ENCODE results near the gene PDE4B. TPM values are rescaled to one million over a fixed set of nuclear protein-coding genes. Genes with fewer than 3 reads are reported as not detected.

Gene PDE4B
- total RNA-seq, 1 experiment from 2014 or later, result 1.4 TPM

DNA sequence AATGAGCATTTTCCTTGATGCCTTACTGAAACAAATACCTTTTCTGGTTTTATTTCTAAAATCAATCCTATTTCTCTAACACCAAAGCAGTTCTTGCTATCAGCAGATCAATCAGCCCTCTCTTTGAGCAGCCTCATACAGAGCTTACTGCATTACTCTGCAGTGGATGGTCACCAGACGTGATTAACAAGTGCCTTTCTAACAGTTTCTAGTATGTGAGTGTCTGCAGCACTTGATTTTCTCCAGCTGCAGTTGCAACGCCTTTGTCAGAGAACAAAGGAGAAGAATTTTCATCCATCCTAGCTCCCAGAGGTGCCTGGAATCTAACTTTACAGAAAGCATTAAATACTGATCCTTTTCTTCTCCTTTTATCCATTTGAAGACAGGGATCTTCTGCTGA is 563.9 kb downstream of the PDE4B start:
- H3K9ac ChIP-seq (ENCODE audit: low read length), result no peak overlapping the region
- DNase-seq, result no peak
- H3K9me2 ChIP-seq (replicated peaks; ENCODE audit: low read length), result no peaks in the 10 kb centered on the region
- H3K9me3 ChIP-seq (ENCODE audit: low read length), result no peaks in the 10 kb centered on the region
- no peaks in the 10 kb centered on the region for H3F3A ChIP-seq (ENCODE audit: low read length, unreplicated experiment)
- BruUV-seq (replicated peaks), result no TSS peak
- TF ChIP-seq EZH2 (IDR thresholded peaks at IDR 0.05; ENCODE audit: low read length, unreplicated experiment), result no peak
- no peak for TF ChIP-seq EZH2phosphoT487 (IDR thresholded peaks at IDR 0.05; ENCODE audit: borderline replicate concordance, low read length)
- TF ChIP-seq, protein P1, sequence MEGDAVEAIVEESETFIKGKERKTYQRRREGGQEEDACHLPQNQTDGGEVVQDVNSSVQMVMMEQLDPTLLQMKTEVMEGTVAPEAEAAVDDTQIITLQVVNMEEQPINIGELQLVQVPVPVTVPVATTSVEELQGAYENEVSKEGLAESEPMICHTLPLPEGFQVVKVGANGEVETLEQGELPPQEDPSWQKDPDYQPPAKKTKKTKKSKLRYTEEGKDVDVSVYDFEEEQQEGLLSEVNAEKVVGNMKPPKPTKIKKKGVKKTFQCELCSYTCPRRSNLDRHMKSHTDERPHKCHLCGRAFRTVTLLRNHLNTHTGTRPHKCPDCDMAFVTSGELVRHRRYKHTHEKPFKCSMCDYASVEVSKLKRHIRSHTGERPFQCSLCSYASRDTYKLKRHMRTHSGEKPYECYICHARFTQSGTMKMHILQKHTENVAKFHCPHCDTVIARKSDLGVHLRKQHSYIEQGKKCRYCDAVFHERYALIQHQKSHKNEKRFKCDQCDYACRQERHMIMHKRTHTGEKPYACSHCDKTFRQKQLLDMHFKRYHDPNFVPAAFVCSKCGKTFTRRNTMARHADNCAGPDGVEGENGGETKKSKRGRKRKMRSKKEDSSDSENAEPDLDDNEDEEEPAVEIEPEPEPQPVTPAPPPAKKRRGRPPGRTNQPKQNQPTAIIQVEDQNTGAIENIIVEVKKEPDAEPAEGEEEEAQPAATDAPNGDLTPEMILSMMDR (conservative IDR thresholded peaks at IDR 0.05; ENCODE audit: low read depth, low read length), result no peak
- H3K4me2 ChIP-seq (ENCODE audit: low read length), result no peak overlapping the region
- CTCF ChIA-PET, result no interaction called here
- H3K27me3 ChIP-seq (ENCODE audit: low read length), result no peaks in the 10 kb centered on the region
- no peak for ATAC-seq
- no peaks in the 10 kb centered on the region for H3K36me3 ChIP-seq (ENCODE audit: low read depth, low read length)
- H3K4me1 ChIP-seq (ENCODE audit: insufficient read depth, low read length), result no peaks in the 10 kb centered on the region
- intact Hi-C loops (cut with micrococcal nuclease), result no loop called here
- no peak overlapping the region for H3K4me3 ChIP-seq (ENCODE audit: low read length)
- H2AFZ ChIP-seq (ENCODE audit: low read length), result no peak overlapping the region
- H4K20me1 ChIP-seq (ENCODE audit: low read length), result no peaks in the 10 kb centered on the region
- no peaks in the 10 kb centered on the region for H3K79me2 ChIP-seq (ENCODE audit: low read length)
- POLR2A ChIA-PET (ENCODE audit: unreplicated experiment), result no interaction called here
- H3K27ac ChIP-seq (ENCODE audit: low read length), result no peak overlapping the region

DNA sequence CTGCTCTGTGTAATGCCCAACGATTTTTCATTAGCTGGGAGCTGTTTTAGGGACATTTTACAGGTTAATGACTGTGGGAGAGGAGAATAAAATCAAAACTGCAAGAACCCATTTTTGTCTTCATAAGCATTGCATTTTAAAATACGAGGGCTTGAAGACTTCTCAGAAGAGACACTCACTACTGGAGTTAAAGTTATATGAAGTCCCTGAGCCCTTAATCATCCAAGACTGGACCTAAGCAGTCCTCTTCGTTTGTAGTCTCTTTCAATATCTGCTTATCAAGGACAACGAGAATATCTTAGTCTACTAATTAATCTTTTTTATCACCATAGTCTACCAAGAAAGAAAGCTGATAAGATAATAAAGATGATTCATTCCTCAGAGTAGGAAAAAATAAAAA is 564.3 kb downstream of the PDE4B start:
- TF ChIP-seq, protein P1 (conservative IDR thresholded peaks at IDR 0.05; ENCODE audit: low read depth, low read length), result no peak
- TF ChIP-seq EZH2phosphoT487 (IDR thresholded peaks at IDR 0.05; ENCODE audit: borderline replicate concordance, low read length) (no peak), EZH2 (IDR thresholded peaks at IDR 0.05; ENCODE audit: low read length, unreplicated experiment) (no peak)
- Histone ChIP-seq H3K4me3 (ENCODE audit: low read length) (no peak overlapping the region), H3K4me2 (ENCODE audit: low read length) (no peak overlapping the region), H2AFZ (ENCODE audit: low read length) (no peak overlapping the region), H3K27ac (ENCODE audit: low read length) (no peak overlapping the region), H3K79me2 (ENCODE audit: low read length) (no peaks in the 10 kb centered on the region), H3K9me2 (replicated peaks; ENCODE audit: low read length) (no peaks in the 10 kb centered on the region), H4K20me1 (ENCODE audit: low read length) (no peaks in the 10 kb centered on the region), H3K9ac (ENCODE audit: low read length) (no peak overlapping the region), H3F3A (ENCODE audit: low read length, unreplicated experiment) (no peaks in the 10 kb centered on the region), H3K9me3 (ENCODE audit: low read length) (no peaks in the 10 kb centered on the region), H3K4me1 (ENCODE audit: insufficient read depth, low read length) (no peaks in the 10 kb centered on the region), H3K27me3 (ENCODE audit: low read length) (no peaks in the 10 kb centered on the region), H3K36me3 (ENCODE audit: low read depth, low read length) (no peaks in the 10 kb centered on the region)
- ATAC-seq, result no peak
- intact Hi-C loops (cut with micrococcal nuclease), result no loop called here
- POLR2A ChIA-PET (ENCODE audit: unreplicated experiment), result no interaction called here
- no TSS peak for BruUV-seq (replicated peaks)
- no peak for DNase-seq
- CTCF ChIA-PET, result no interaction called here

DNA sequence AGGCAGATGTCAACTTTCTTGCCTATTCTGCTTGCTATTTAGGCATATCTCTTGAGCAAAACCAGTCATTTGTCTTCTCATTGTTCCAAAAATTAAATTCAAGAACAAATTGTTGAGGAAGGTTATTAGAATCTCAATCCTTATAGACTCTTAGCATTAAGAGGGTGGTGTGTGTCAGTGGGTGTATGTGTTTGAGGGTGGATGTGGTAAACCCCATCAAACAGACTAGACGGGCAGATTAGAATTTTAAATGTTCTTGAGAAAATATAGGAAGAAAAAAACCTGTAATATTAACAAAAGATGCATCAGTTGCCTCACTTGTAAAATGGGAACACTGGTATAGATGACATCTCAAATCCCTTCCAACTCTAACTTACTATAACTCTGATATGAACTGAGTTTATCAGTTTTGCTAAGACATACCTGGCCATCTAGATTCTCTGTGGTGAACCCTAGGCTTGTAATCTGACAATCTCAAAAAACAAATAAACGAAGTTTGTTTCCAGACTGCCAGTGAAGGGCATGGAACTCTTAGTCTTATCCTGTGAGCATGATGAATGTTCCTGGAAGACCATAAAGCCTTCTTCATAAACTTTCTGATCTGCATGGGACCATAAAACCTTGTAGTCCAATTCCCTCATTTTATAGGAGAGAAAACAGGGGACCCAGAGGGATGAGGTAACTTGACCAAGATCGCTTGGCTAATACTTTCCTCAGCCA is 564.9 kb downstream of the PDE4B start:
- Histone ChIP-seq H3K4me3 (ENCODE audit: low read length) (no peak overlapping the region), H3K9me2 (replicated peaks; ENCODE audit: low read length) (no peaks in the 10 kb centered on the region), H3F3A (ENCODE audit: low read length, unreplicated experiment) (no peaks in the 10 kb centered on the region), H3K9me3 (ENCODE audit: low read length) (no peaks in the 10 kb centered on the region), H3K9ac (ENCODE audit: low read length) (no peak overlapping the region), H3K4me1 (ENCODE audit: insufficient read depth, low read length) (no peaks in the 10 kb centered on the region), H3K4me2 (ENCODE audit: low read length) (no peak overlapping the region), H3K36me3 (ENCODE audit: low read depth, low read length) (no peaks in the 10 kb centered on the region), H3K27ac (ENCODE audit: low read length) (no peak overlapping the region), H3K27me3 (ENCODE audit: low read length) (no peaks in the 10 kb centered on the region), H4K20me1 (ENCODE audit: low read length) (no peaks in the 10 kb centered on the region), H3K79me2 (ENCODE audit: low read length) (no peaks in the 10 kb centered on the region), H2AFZ (ENCODE audit: low read length) (no peak overlapping the region)
- no peak for ATAC-seq
- BruUV-seq (replicated peaks), result no TSS peak
- intact Hi-C loops (cut with micrococcal nuclease), result no loop called here
- TF ChIP-seq EZH2phosphoT487 (IDR thresholded peaks at IDR 0.05; ENCODE audit: borderline replicate concordance, low read length) (no peak), EZH2 (IDR thresholded peaks at IDR 0.05; ENCODE audit: low read length, unreplicated experiment) (no peak)
- TF ChIP-seq, protein P1 (conservative IDR thresholded peaks at IDR 0.05; ENCODE audit: low read depth, low read length), result no peak
- POLR2A ChIA-PET (ENCODE audit: unreplicated experiment), result no interaction called here
- DNase-seq, result no peak
- CTCF ChIA-PET, result no interaction called here

Data from PC-3 (cell line).